ENCODE measurements around the gene MAB21L3. TPM values are rescaled to one million over a fixed set of nuclear protein-coding genes. Genes with fewer than 3 reads are reported as not detected.

The MAB21L3 gene
- total and polyA plus RNA-seq, 2 of the 13 experiments (the other 11 are each of a cell fraction or from before 2014, with no cell fraction given), result 0.55 to 4.1 TPM

- TF ChIP-seq SNAPC4 (CRISPR knock-in tag; IDR thresholded peaks at IDR 0.05), result no peak
- TF ChIP-seq ZNF704 (CRISPR knock-in tag; IDR thresholded peaks at IDR 0.05; ENCODE audit: borderline replicate concordance), result no peak
Observed at GRCh38 chr1:116067566-116067890, 43.7 kb upstream of the MAB21L3 start (continued).

- H3K4me3 ChIP-seq (replicated peaks in 1 of 3; ENCODE audit: insufficient read depth in 1 of 3, low read depth in 2 of 3, low read length in 3 of 3), result no peak overlapping the region
- no peaks in the 10 kb centered on the region for H3K79me2 ChIP-seq (ENCODE audit: insufficient read depth, low read length)
- ATAC-seq, result no peak
- no peaks in the 10 kb centered on the region for H4K20me1 ChIP-seq (ENCODE audit: insufficient read depth, low read length)
- H3K27me3 ChIP-seq (ENCODE audit: control insufficient read depth in 1 of 2, insufficient read depth in 2 of 2, low read length in 2 of 2), result no peaks in the 10 kb centered on the region
- H3K4me2 ChIP-seq (ENCODE audit: low read depth, low read length), result no peak overlapping the region
- in situ Hi-C loops (cut with HindIII; ENCODE audit: extremely low pct_ligation_motif_present, low pct_unique_long_range_greater_than_20kb) (no loop called here), intact Hi-C loops (cut with micrococcal nuclease; ENCODE audit: unreplicated experiment) (no loop called here)
- H3K27ac ChIP-seq (ENCODE audit: extremely low read length, insufficient read depth, low read length), result no peak overlapping the region
- ChIA-PET POLR2A (no interaction called here), CTCF (ENCODE audit: low intra/inter-chr PET ratio, low total read pairs) (no interaction called here)
- no peak for DNase-seq (ENCODE audit: low spot score)
- no peaks in the 10 kb centered on the region for H3K4me1 ChIP-seq (ENCODE audit: insufficient read depth, low read length)
- 3% methylated on average over 1 of the region's 1 CpG for WGBS (ENCODE audit: low lambda C conversion rate)
- FAIRE-seq, result no peak
- no peak overlapping the region for H2AFZ ChIP-seq (ENCODE audit: low read length)
- H3K36me3 ChIP-seq (replicated peaks in 1 of 2; ENCODE audit: control insufficient read depth in 1 of 2, insufficient read depth in 2 of 2, low read length in 2 of 2), result no peaks in the 10 kb centered on the region
- H3K9me3 ChIP-seq (ENCODE audit: low read length), result no peaks in the 10 kb centered on the region
- no TSS peak for BruUV-seq (replicated peaks)
- TF ChIP-seq ZNF407 (CRISPR knock-in tag; IDR thresholded peaks at IDR 0.05; ENCODE audit: not compliant biosample characterization), result no peak
- TF ChIP-seq MAFF (IDR thresholded peaks at IDR 0.05; ENCODE audit: low read depth, low read length), result peak; percentile 79; the same call in 1 of the 2 replicates
- peak; percentile 75 to 76 for TF ChIP-seq MAFK (conservative IDR thresholded peaks at IDR 0.05 in 1 of 2, IDR thresholded peaks at IDR 0.05 in 1 of 2; ENCODE audit: low read length in 2 of 2)
- no peak overlapping the region for H3K9ac ChIP-seq (ENCODE audit: insufficient read depth, low read depth, low read length)
Observed at GRCh38 chr1:116075575-116075974, 35.6 kb upstream of the MAB21L3 start.
